Measurements from ENCODE around the gene EFCAB11. TPM values are rescaled to one million over a fixed set of nuclear protein-coding genes. Genes with fewer than 3 reads are reported as not detected.

The EFCAB11 gene
- total RNA-seq, 4 donors from 2014 or later, result 3.2 to 5.1 (median 3.7) TPM

GRCh38 chr14:89965839-89966238 lies 11.3 kb upstream of the EFCAB11 start:
- no peaks in the 10 kb centered on the region for H3K4me1 ChIP-seq
- no peaks in the 10 kb centered on the region for H3K9me3 ChIP-seq
- DNase-seq (ENCODE audit: low spot score in 2 of 2), result no peak
- TF ChIP-seq POLR2A (IDR thresholded peaks at IDR 0.05) (no peak), POLR2AphosphoS5 (IDR thresholded peaks at IDR 0.05) (no peak), EP300 (IDR thresholded peaks at IDR 0.05) (no peak)
- TF ChIP-seq, protein P1, sequence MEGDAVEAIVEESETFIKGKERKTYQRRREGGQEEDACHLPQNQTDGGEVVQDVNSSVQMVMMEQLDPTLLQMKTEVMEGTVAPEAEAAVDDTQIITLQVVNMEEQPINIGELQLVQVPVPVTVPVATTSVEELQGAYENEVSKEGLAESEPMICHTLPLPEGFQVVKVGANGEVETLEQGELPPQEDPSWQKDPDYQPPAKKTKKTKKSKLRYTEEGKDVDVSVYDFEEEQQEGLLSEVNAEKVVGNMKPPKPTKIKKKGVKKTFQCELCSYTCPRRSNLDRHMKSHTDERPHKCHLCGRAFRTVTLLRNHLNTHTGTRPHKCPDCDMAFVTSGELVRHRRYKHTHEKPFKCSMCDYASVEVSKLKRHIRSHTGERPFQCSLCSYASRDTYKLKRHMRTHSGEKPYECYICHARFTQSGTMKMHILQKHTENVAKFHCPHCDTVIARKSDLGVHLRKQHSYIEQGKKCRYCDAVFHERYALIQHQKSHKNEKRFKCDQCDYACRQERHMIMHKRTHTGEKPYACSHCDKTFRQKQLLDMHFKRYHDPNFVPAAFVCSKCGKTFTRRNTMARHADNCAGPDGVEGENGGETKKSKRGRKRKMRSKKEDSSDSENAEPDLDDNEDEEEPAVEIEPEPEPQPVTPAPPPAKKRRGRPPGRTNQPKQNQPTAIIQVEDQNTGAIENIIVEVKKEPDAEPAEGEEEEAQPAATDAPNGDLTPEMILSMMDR (IDR thresholded peaks at IDR 0.05), result no peak
- H3K4me3 ChIP-seq, result no peak overlapping the region
- peaks cover 33% of the 10 kb centered on the region for H3K36me3 ChIP-seq
- no peaks in the 10 kb centered on the region for H3K27me3 ChIP-seq
- H3K27ac ChIP-seq, result no peak overlapping the region
- WGBS, result 96% methylated on average over 1 of the region's 1 CpG

DNA sequence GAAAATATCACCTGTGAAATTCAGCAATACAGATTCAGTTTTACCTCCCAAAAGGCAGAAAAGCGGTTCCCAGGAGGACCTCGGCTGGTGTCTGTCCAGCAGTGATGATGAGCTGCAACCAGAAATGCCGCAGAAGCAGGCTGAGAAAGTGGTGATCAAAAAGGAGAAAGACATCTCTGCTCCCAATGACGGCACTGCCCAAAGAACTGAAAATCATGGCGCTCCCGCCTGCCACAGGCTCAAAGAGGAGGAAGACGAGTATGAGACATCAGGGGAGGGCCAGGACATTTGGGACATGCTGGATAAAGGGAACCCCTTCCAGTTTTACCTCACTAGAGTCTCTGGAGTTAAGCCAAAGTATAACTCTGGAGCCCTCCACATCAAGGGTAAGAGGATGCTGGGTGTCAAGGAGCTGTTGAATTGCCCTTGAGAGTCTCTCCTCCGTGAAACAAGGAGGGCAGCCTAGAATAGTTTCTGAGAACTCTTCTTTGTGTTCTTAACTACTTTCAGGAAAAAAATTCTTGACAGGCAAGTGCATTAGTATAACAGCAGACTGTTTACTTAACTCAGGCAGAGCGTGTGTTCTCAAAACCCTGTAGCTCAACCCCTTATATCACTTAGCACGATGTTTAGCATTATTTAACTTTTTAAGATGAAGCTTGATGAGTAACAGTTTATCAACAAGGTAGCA lies 8.9 kb upstream of the EFCAB11 start:
- Histone ChIP-seq H3K27ac (no peak overlapping the region), H3K9me3 (no peaks in the 10 kb centered on the region), H3K27me3 (no peaks in the 10 kb centered on the region), H3K4me3 (no peak overlapping the region), H3K4me1 (no peaks in the 10 kb centered on the region), H3K36me3 (peaks cover 21% of the 10 kb centered on the region)
- WGBS, result 94% methylated on average over 10 of the region's 10 CpGs
- TF ChIP-seq POLR2AphosphoS5 (IDR thresholded peaks at IDR 0.05) (no peak), POLR2A (IDR thresholded peaks at IDR 0.05) (no peak), EP300 (IDR thresholded peaks at IDR 0.05) (no peak)
- TF ChIP-seq, protein P1 (IDR thresholded peaks at IDR 0.05), result no peak
- DNase-seq (ENCODE audit: low spot score in 2 of 2), result no peak

DNA sequence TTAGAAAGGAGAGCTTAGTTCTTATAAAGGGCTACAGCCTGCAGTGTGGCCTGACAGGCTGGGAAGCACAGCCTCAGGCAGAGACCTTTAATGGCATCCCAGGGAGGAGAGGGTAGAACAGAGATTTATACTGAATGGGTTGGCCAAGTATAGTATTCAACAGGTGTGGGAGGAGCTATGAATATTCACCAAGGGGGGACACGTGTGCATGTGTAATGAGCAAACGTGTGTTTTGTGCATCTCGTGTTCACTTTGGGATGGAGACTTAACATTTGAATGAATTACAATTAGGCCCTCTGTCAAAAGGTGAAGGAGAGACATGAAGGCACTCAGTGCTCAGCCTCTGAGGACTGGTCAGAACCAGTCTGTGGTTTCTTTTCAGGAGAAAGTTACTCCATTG lies 6.4 kb upstream of the EFCAB11 start:
- TF ChIP-seq, protein P1 (IDR thresholded peaks at IDR 0.05), result no peak
- TF ChIP-seq EP300 (IDR thresholded peaks at IDR 0.05) (no peak), POLR2A (IDR thresholded peaks at IDR 0.05) (no peak), POLR2AphosphoS5 (IDR thresholded peaks at IDR 0.05) (no peak)
- Histone ChIP-seq H3K4me3 (no peak overlapping the region), H3K4me1 (peaks cover 14% of the 10 kb centered on the region), H3K27ac (no peak overlapping the region), H3K27me3 (no peaks in the 10 kb centered on the region), H3K9me3 (no peaks in the 10 kb centered on the region), H3K36me3 (peaks cover 17% of the 10 kb centered on the region)
- 84% methylated on average over 3 of the region's 3 CpGs for WGBS
- no peak for DNase-seq (ENCODE audit: low spot score in 2 of 2)

GRCh38 chr14:89959853-89960445 lies 5.4 kb upstream of the EFCAB11 start:
- TF ChIP-seq, protein P1 (IDR thresholded peaks at IDR 0.05), result no peak
- TF ChIP-seq EP300 (IDR thresholded peaks at IDR 0.05), result no peak
- no peak for TF ChIP-seq POLR2AphosphoS5 (IDR thresholded peaks at IDR 0.05)
- TF ChIP-seq POLR2A (IDR thresholded peaks at IDR 0.05), result no peak
- WGBS, result 84% methylated on average over 3 of the region's 3 CpGs
- Histone ChIP-seq H3K4me1 (peaks cover 14% of the 10 kb centered on the region), H3K27me3 (no peaks in the 10 kb centered on the region), H3K4me3 (no peak overlapping the region), H3K9me3 (no peaks in the 10 kb centered on the region), H3K27ac (no peak overlapping the region), H3K36me3 (peaks cover 12% of the 10 kb centered on the region)
- DNase-seq (ENCODE audit: low spot score in 2 of 2), result no peak

GRCh38 chr14:89958966-89959365 lies 4.4 kb upstream of the EFCAB11 start:
- TF ChIP-seq, protein P1 (IDR thresholded peaks at IDR 0.05), result no peak
- TF ChIP-seq POLR2AphosphoS5 (IDR thresholded peaks at IDR 0.05), result no peak
- TF ChIP-seq EP300 (IDR thresholded peaks at IDR 0.05), result no peak
- TF ChIP-seq POLR2A (IDR thresholded peaks at IDR 0.05), result no peak
- Histone ChIP-seq H3K4me3 (no peak overlapping the region), H3K36me3 (peaks cover 10% of the 10 kb centered on the region), H3K27ac (no peak overlapping the region), H3K9me3 (no peaks in the 10 kb centered on the region), H3K4me1 (peaks cover 18% of the 10 kb centered on the region), H3K27me3 (no peaks in the 10 kb centered on the region)
- no peak for DNase-seq (ENCODE audit: low spot score in 2 of 2)
- WGBS, result 73% methylated on average over 1 of the region's 1 CpG
